H1 (cell line): ENCODE results near the gene TLR10. TPM values are rescaled to one million over a fixed set of nuclear protein-coding genes. Genes with fewer than 3 reads are reported as not detected.
"Not testable (repeated sequence)": the region's sequence is repeated elsewhere in the genome, so short reads cannot be mapped to it uniquely, and the experiment has no call there.

ENCODE experiments used
- CTCF ChIA-PET: fragments of 300-600 bp; sonication (Branson Sonifier 250); formaldehyde crosslinking; loops from one replicate; lab custom pipeline; 2021; ENCODE audit not compliant: partially characterized antibody; lab: Charles Lee
- POLR2A ChIA-PET: fragments of 300-600 bp; sonication (Branson Sonifier 250); formaldehyde crosslinking; loops from one replicate; lab custom pipeline; 2021; ENCODE audit warnings: inconsistent platforms; ENCODE audit not compliant: partially characterized antibody; lab: Charles Lee
- DNase-seq, 2 experiments: peaks; one replicate each; pipeline versions ENCODE4 v3.0.0 to v3.0.0-alpha.2; 2010 to 2022; ENCODE audit warnings: low spot score in 2 of 2, low read depth in 1 of 2, mixed read lengths in 1 of 2
- FAIRE-seq: peaks from 2 replicates; lab custom pipeline; 2011; peaks lifted over from hg19 to GRCh38; lab: Jason Lieb, UNC
- H2AFZ ChIP-seq: 2 replicates; pipeline ENCODE4 v1.8.1; 2012; ENCODE audit warnings: low read length, inconsistent platforms
- H2AK5ac ChIP-seq: 2 replicates; pipeline ENCODE4 v1.6.1; 2013; ENCODE audit warnings: low read depth, low read length
- H2BK120ac ChIP-seq: replicated peaks from 2 replicates; pipeline ENCODE3; 2013; ENCODE audit warnings: low read depth, low read length, inconsistent platforms
- H2BK12ac ChIP-seq: 2 replicates; pipeline ENCODE4 v1.6.1; 2013; ENCODE audit warnings: low read depth, low read length
- H2BK15ac ChIP-seq: 2 replicates; pipeline ENCODE4 v1.6.1; 2013; ENCODE audit warnings: low read length
- H2BK20ac ChIP-seq: 2 replicates; pipeline ENCODE4 v1.6.1; 2013; ENCODE audit warnings: low read length
- H2BK5ac ChIP-seq: 2 replicates; pipeline ENCODE4 v1.6.1; 2013; ENCODE audit warnings: low read depth, low read length
- H3K14ac ChIP-seq: 2 replicates; pipeline ENCODE4 v1.6.1; 2013; ENCODE audit warnings: inconsistent platforms; ENCODE audit not compliant: insufficient read length
- H3K18ac ChIP-seq: 2 replicates; pipeline ENCODE4 v1.6.1; 2013; ENCODE audit warnings: low read length; ENCODE audit errors: extremely low read depth
- H3K23ac ChIP-seq: 2 replicates; pipeline ENCODE4 v1.6.1; 2013; ENCODE audit warnings: inconsistent platforms; ENCODE audit not compliant: insufficient read length
- H3K23me2 ChIP-seq: 2 replicates; pipeline ENCODE4 v1.6.1; 2013; ENCODE audit warnings: low read depth, low read length
- H3K27ac ChIP-seq: 2 replicates; pipeline ENCODE4 v1.6.1; 2011; ENCODE audit warnings: low read depth, low read length, inconsistent platforms
- H3K27me3 ChIP-seq, 4 experiments: replicated peaks in 1 of 4; 1 replicate in 1 of 4; 2 replicates in 3 of 4; pipeline versions ENCODE4 v1.6.1 to v1.8.1; 2011 to 2013; ENCODE audit warnings: low read length in 3 of 4, mild to moderate bottlenecking in 3 of 4, inconsistent platforms in 2 of 4, mixed read lengths in 2 of 4, moderate library complexity in 1 of 4; ENCODE audit not compliant: control insufficient read depth in 3 of 4, insufficient read depth in 3 of 4; ENCODE audit errors: extremely low read depth in 1 of 4
- H3K36me3 ChIP-seq, 4 experiments: 2 replicates each; pipeline versions ENCODE4 v1.6.1 to v1.8.1; 2011 to 2013; ENCODE audit warnings: mild to moderate bottlenecking in 4 of 4, low read length in 3 of 4, moderate library complexity in 2 of 4, control low read depth in 1 of 4, inconsistent platforms in 1 of 4; ENCODE audit not compliant: insufficient read depth in 4 of 4, control insufficient read depth in 2 of 4
- H3K4ac ChIP-seq: replicated peaks from 2 replicates; pipeline ENCODE3; 2013; ENCODE audit warnings: low read length, low read depth, mixed read lengths, inconsistent platforms; ENCODE audit not compliant: insufficient read length
- H3K4me1 ChIP-seq, 4 experiments: replicated peaks in 1 of 4; 1 replicate in 1 of 4; 2 replicates in 3 of 4; pipeline versions ENCODE4 v1.6.1 to v1.8.1; 2011 to 2013; ENCODE audit warnings: low read length in 3 of 4, inconsistent platforms in 2 of 4, mixed read lengths in 1 of 4; ENCODE audit not compliant: insufficient read depth in 4 of 4, control insufficient read depth in 3 of 4
- H3K4me2 ChIP-seq, 2 experiments: 2 replicates each; pipeline versions ENCODE4 v1.6.1 to v1.8.1; 2011 to 2013; ENCODE audit warnings: low read depth in 2 of 2, low read length in 2 of 2, control low read depth in 1 of 2, inconsistent platforms in 1 of 2, mild to moderate bottlenecking in 1 of 2; ENCODE audit not compliant: insufficient read depth in 1 of 2
- H3K4me3 ChIP-seq, 4 experiments: fragments of 200-600, 300-600 bp in 1 of 4; sonication (generic), shearing (Covaris generic), sonication (Bioruptor Twin) in 1 of 4; 2 replicates each; pipeline versions ENCODE4 v1.5.1 to v1.8.1; 2011 to 2016; ENCODE audit warnings: low read length in 4 of 4, low read depth in 3 of 4, control low read depth in 2 of 4, inconsistent platforms in 2 of 4, mild to moderate bottlenecking in 2 of 4, mixed read lengths in 1 of 4, moderate library complexity in 1 of 4; ENCODE audit not compliant: insufficient read depth in 2 of 4; ENCODE audit errors: extremely low read depth in 1 of 4
- H3K56ac ChIP-seq: replicated peaks from 2 replicates; pipeline ENCODE3; 2013; ENCODE audit warnings: low read depth, mild to moderate bottlenecking, mixed read lengths, low read length, inconsistent platforms; ENCODE audit not compliant: insufficient read length
- H3K79me1 ChIP-seq: 2 replicates; pipeline ENCODE4 v1.6.1; 2013; ENCODE audit warnings: low read depth, low read length, control low read depth
- H3K79me2 ChIP-seq, 2 experiments: 2 replicates each; pipeline versions ENCODE4 v1.6.1 to v1.8.1; 2012 to 2013; ENCODE audit warnings: low read length in 2 of 2, mild to moderate bottlenecking in 2 of 2, inconsistent platforms in 1 of 2; ENCODE audit not compliant: insufficient read depth in 2 of 2, control insufficient read depth in 1 of 2
- H3K9ac ChIP-seq, 4 experiments: replicated peaks in 1 of 4; 1 replicate in 1 of 4; 2 replicates in 3 of 4; pipeline versions ENCODE4 v1.6.1 to v1.8.1; 2011 to 2013; ENCODE audit warnings: low read depth in 3 of 4, low read length in 3 of 4, control low read depth in 2 of 4, mild to moderate bottlenecking in 2 of 4, moderate library complexity in 2 of 4, inconsistent platforms in 1 of 4; ENCODE audit errors: extremely low read depth in 1 of 4
- H3K9me3 ChIP-seq, 2 experiments: 2 replicates each; pipeline versions ENCODE4 v1.6.1 to v1.8.1; 2012 to 2013; ENCODE audit warnings: mild to moderate bottlenecking in 2 of 2, moderate library complexity in 2 of 2, control low read depth in 1 of 2, inconsistent platforms in 1 of 2, low read depth in 1 of 2, low read length in 1 of 2, mixed read lengths in 1 of 2; ENCODE audit not compliant: insufficient read depth in 2 of 2
- H4K20me1 ChIP-seq, 2 experiments: replicated peaks in 1 of 2; 2 replicates each; pipeline versions ENCODE3 to v1.8.1; 2011 to 2013; ENCODE audit warnings: inconsistent platforms in 2 of 2, low read length in 2 of 2, mild to moderate bottlenecking in 1 of 2; ENCODE audit not compliant: insufficient read depth in 2 of 2, control insufficient read depth in 1 of 2
- H4K5ac ChIP-seq: 2 replicates; pipeline ENCODE4 v1.6.1; 2013; ENCODE audit warnings: low read length, low read depth, mixed read lengths, inconsistent platforms; ENCODE audit not compliant: insufficient read length
- H4K8ac ChIP-seq: 2 replicates; pipeline ENCODE4 v1.8.0; 2013; ENCODE audit warnings: mild to moderate bottlenecking, moderate library complexity, low read length, inconsistent platforms; ENCODE audit not compliant: insufficient read depth; ENCODE audit errors: extremely low read depth
- H4K91ac ChIP-seq: replicated peaks from 2 replicates; pipeline ENCODE3; 2013; ENCODE audit warnings: low read length, mixed read lengths, inconsistent platforms; ENCODE audit not compliant: insufficient read length
- WGBS, 2 experiments: shearing (Covaris generic) in 1 of 2; methylation state at CpG; one replicate each; pipeline versions ENCODE4 v1.1.6 to v1.1.7; 2013 to 2015; ENCODE audit warnings: low lambda C conversion rate in 2 of 2, mixed read lengths in 2 of 2, inconsistent platforms in 1 of 2, low coverage in 1 of 2, missing lambda C conversion rate in 1 of 2; ENCODE audit not compliant: insufficient replicate concordance in 2 of 2, insufficient coverage in 1 of 2, insufficient read length in 1 of 2; ENCODE audit errors: extremely low coverage in 1 of 2, missing lambda C conversion rate in 1 of 2; 5-methylcytosine and 5-hydroxymethylcytosine counted together
- polyA plus RNA-seq, 7 experiments: library from polyadenylated mRNA; depleted of rRNA in 3 of 7; stranded (reverse) in 5 of 7; unstranded in 2 of 7; fragments of >200 nt in 5 of 7; fragments of 200-250 nt in 2 of 7; gene quantifications; 1 replicate in 5 of 7; 2 replicates in 1 of 7; 4 replicates in 1 of 7; pipeline versions ENCODE4 v1.2.1 to v1.2.3, GENCODE V29; 2011 to 2013; ENCODE audit warnings: missing spikeins in 2 of 7, mixed read lengths in 2 of 7
- total RNA-seq: library from RNA; stranded (reverse); fragmentation: NEBNext Ultra II Directional; extraction: Animal tissue kit (Norgen Biotek cat#: 25700); gene quantifications from 2 replicates; pipeline ENCODE4 v1.2.1, GENCODE V29; 2021

TLR10 gene
- total and polyA plus RNA-seq, 2 of the 8 experiments (the other 6 are each of a cell fraction or from before 2014, with no cell fraction given), result not detected

GRCh38 chr4:38766940-38767339, 15.8 kb downstream of the TLR10 start:
- CTCF ChIA-PET, result interaction anchor here (0.7 to 8.0 kb wide), 3 partner anchors 15 to 93 kb away, joined by 3 to 77 read pairs (median 15); partner anchors contain the start of gene TLR10
- POLR2A ChIA-PET, result not testable (repeated sequence)

More at GRCh38 chr4:38766940-38767339, 15.8 kb downstream of the TLR10 start:
- not testable (repeated sequence) for H3K4me1 ChIP-seq, H2BK12ac ChIP-seq, FAIRE-seq, H3K79me1 ChIP-seq, H3K4me3 ChIP-seq, H3K4ac ChIP-seq, H3K14ac ChIP-seq, H3K18ac ChIP-seq, H3K36me3 ChIP-seq, H2AK5ac ChIP-seq, H3K56ac ChIP-seq, H4K8ac ChIP-seq, H3K27ac ChIP-seq, H2BK15ac ChIP-seq, H2BK5ac ChIP-seq, H3K9me3 ChIP-seq, H3K23ac ChIP-seq, H2BK20ac ChIP-seq, H3K27me3 ChIP-seq, H2BK120ac ChIP-seq, DNase-seq, H4K91ac ChIP-seq, H4K20me1 ChIP-seq, H3K9ac ChIP-seq, H2AFZ ChIP-seq, H3K79me2 ChIP-seq, H4K5ac ChIP-seq, H3K4me2 ChIP-seq, H3K23me2 ChIP-seq
- 91% methylated on average over 2 of the region's 2 CpGs; no CpG with 5 or more reads in 1 of the 2 experiments for WGBS, 2 experiments
